Gastroesophageal sphincter (tissue), 4 donors: Measurements from ENCODE around the gene GLRX2. TPM values are rescaled to one million over a fixed set of nuclear protein-coding genes. Genes with fewer than 3 reads are reported as not detected.

ENCODE experiments used
- ATAC-seq: fragments of 150-250 bp; one replicate; pipeline ENCODE4 v1.9.1; 2016; ENCODE audit warnings: mild to moderate bottlenecking, moderate library complexity
- H3K27ac ChIP-seq, 4 donors: fragments of 200-600 bp; sonication (generic) in 3 of 4; 1 replicate in 3 of 4; 2 replicates in 1 of 4; pipeline ENCODE4 v1.5.1; 2016 to 2019
- H3K27me3 ChIP-seq: fragments of 200-600 bp; sonication (generic); one replicate; pipeline ENCODE4 v1.5.1; 2019
- H3K36me3 ChIP-seq, 2 donors: fragments of 200-600 bp; sonication (generic); one replicate each; pipeline ENCODE4 v1.5.1; 2019; ENCODE audit warnings: control low read depth in 1 of 2
- H3K4me1 ChIP-seq, 3 donors: fragments of 200-600 bp; sonication (generic); 1 replicate in 2 of 3; 2 replicates in 1 of 3; pipeline ENCODE4 v1.5.1; 2016 to 2019; ENCODE audit warnings: control low read depth in 2 of 3
- H3K4me3 ChIP-seq, 2 donors: fragments of 200-600 bp; sonication (generic); one replicate each; pipeline ENCODE4 v1.5.1; 2019; ENCODE audit warnings: mild to moderate bottlenecking in 1 of 2, moderate library complexity in 1 of 2
- H3K9me3 ChIP-seq, 3 donors: fragments of 200-600 bp; sonication (generic); one replicate each; pipeline ENCODE4 v1.5.1; 2017 to 2019; ENCODE audit warnings: control low read depth in 2 of 3
- CTCF ChIP-seq, 4 experiments: fragments of 200-600 bp in 2 of 4; fragments of 450-650 bp in 2 of 4; sonication (generic) in 1 of 4; IDR thresholded peaks; one replicate each; pipeline ENCODE4 v1.5.1; 2017 to 2019; ENCODE audit warnings: antibody characterized with exemption in 4 of 4, mild to moderate bottlenecking in 2 of 4, moderate library complexity in 2 of 4
- EP300 ChIP-seq: sonication (generic); formaldehyde crosslinking; IDR thresholded peaks from one replicate; pipeline ENCODE4 v1.6.1; 2017; ENCODE audit warnings: antibody characterized with exemption, mild to moderate bottlenecking
- POLR2A ChIP-seq, 2 donors: fragments of 450-650 bp; IDR thresholded peaks; one replicate each; pipeline ENCODE4 v1.6.1; 2017; ENCODE audit warnings: antibody characterized with exemption in 2 of 2, mild to moderate bottlenecking in 2 of 2, moderate library complexity in 1 of 2
- POLR2AphosphoS5 ChIP-seq: sonication (generic); formaldehyde crosslinking; IDR thresholded peaks from one replicate; pipeline ENCODE4 v1.6.1; 2017; ENCODE audit warnings: antibody characterized with exemption
- WGBS, 2 donors: methylation state at CpG; one replicate each; pipeline ENCODE4 v1.1.5; 2018; ENCODE audit warnings: low coverage in 1 of 2; 5-methylcytosine and 5-hydroxymethylcytosine counted together
- total RNA-seq, 4 donors: library from RNA; depleted of rRNA; stranded (reverse); fragments of >200 nt; gene quantifications; one replicate each; pipeline ENCODE4 v1.1.0, GENCODE V29; 2016

Gene GLRX2
- total RNA-seq, 4 donors from 2014 or later: 7.0 to 14.4 (median 9.3) TPM

- Histone ChIP-seq H3K36me3 (peaks cover 0 to 7% of the 10 kb centered on the region in 2 donors), H3K4me3 (no peak overlapping the region), H3K27me3 (no peaks in the 10 kb centered on the region), H3K9me3 (no peaks in the 10 kb centered on the region), H3K27ac (no peak overlapping the region), H3K4me1 (peaks cover 0 to 62% (median 6%) of the 10 kb centered on the region in 3 donors)
- no peak for ATAC-seq
- TF ChIP-seq EP300 (no peak), CTCF (IDR thresholded peaks at IDR 0.05) (no peak)
Observed at GRCh38 chr1:193068013-193068412, 37.2 kb downstream of the GLRX2 start.

DNA sequence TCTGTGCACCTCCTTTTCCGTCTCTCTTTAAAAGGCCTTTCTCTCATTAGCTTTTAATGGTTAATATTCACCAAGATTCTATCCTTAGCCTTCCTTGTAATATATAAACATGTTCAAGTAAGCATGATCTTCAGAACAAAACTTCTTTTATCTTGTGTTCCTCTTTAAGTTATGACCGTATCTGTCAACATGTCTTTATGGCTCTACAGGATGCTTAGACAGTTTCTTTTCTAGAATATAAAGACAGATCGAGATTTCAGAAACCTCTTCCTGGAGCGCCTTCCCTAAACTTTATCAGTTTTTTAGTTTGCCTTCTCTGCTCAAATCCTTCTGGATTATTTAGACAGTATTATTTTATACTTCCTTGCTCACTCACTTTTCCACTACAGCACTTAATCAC is 38.6 kb downstream of the GLRX2 start:
- TF ChIP-seq POLR2A (IDR thresholded peaks at IDR 0.05) (no peak), POLR2AphosphoS5 (no peak), EP300 (no peak), CTCF (IDR thresholded peaks at IDR 0.05) (no peak)
- peaks cover 5 to 76% (median 9%) of the 10 kb centered on the region in 3 donors for H3K4me1 ChIP-seq
- H3K36me3 ChIP-seq: peaks cover 0 to 7% of the 10 kb centered on the region in 2 donors
- no peaks in the 10 kb centered on the region for H3K9me3 ChIP-seq
- H3K27me3 ChIP-seq: no peaks in the 10 kb centered on the region
- WGBS, 2 donors: 68 to 84% methylated on average over 4 of the region's 4 CpGs
- H3K4me3 ChIP-seq: no peak overlapping the region
- H3K27ac ChIP-seq: no peak overlapping the region
- ATAC-seq: no peak

DNA sequence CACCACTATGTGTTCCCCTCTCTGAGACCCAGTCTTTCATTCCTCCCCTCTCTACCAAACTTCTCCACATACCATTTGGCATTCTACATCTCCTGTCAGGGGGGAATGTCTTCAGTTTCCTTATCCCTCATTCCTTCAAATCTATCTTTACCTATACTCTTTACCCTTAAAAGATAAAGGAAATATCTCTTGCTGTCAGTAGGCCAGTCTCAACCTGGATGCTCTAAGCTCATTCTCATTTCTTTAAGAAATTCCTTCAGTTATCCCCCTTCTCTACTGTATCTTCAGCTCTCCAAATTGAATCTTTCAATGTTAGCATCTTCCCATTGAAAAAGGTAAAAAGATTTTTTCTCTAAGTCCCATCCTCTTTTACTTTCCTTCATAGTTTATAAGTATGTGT is 39.3 kb downstream of the GLRX2 start:
- TF ChIP-seq POLR2AphosphoS5 (no peak), POLR2A (IDR thresholded peaks at IDR 0.05) (no peak)
- no peak overlapping the region for H3K4me3 ChIP-seq
- H3K27me3 ChIP-seq: no peaks in the 10 kb centered on the region
- H3K4me1 ChIP-seq: peaks cover 11 to 76% (median 12%) of the 10 kb centered on the region in 3 donors
- H3K36me3 ChIP-seq: peaks cover 0 to 7% of the 10 kb centered on the region in 2 donors
- H3K27ac ChIP-seq: no peak overlapping the region
- ATAC-seq: no peak
- no peaks in the 10 kb centered on the region for H3K9me3 ChIP-seq

DNA sequence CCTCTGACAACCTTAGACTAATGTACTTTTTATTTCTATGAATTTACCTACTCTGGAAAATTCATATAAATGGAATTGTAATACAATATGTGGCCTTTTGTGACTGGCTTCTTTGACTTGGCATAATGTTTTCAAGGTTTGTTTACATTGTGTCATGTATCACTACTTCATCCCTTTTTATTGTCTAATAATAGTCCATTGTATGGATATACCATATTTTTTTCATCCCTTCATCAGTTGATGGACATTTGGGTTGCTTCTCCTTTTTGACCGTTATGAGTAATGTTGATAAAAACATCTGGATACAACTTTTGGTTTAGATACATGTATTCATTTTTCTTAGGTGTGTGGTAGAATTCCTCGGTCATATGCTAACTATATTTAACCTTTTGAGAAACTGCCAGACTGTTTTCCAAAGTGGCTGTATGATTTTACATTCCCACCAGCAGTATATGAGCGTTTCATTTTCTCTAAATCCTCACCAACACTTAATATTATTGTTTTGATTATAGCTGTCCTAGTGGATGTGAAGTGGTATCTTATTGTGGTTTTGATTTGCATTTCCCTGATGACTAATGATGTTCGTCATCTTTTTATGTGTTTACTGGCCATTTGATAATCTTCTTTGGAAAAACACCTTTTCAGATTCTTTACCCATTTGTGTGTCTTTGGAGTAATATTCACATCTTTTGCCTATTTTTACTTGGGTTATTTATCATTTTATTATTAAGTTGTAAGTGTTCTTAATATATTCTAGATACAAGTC is 42.3 kb downstream of the GLRX2 start:
- peaks cover 12 to 74% (median 19%) of the 10 kb centered on the region in 3 donors for H3K4me1 ChIP-seq
- no peaks in the 10 kb centered on the region for H3K9me3 ChIP-seq
- H3K27ac ChIP-seq: no peak overlapping the region
- H3K4me3 ChIP-seq: no peak overlapping the region
- TF ChIP-seq POLR2A (IDR thresholded peaks at IDR 0.05) (no peak), POLR2AphosphoS5 (no peak), EP300 (no peak), CTCF (IDR thresholded peaks at IDR 0.05) (no peak)
- no peaks in the 10 kb centered on the region for H3K27me3 ChIP-seq
- no peak for ATAC-seq
- no peaks in the 10 kb centered on the region for H3K36me3 ChIP-seq
- 95 to 97% methylated on average over 4 of the region's 4 CpGs for WGBS, 2 donors

DNA sequence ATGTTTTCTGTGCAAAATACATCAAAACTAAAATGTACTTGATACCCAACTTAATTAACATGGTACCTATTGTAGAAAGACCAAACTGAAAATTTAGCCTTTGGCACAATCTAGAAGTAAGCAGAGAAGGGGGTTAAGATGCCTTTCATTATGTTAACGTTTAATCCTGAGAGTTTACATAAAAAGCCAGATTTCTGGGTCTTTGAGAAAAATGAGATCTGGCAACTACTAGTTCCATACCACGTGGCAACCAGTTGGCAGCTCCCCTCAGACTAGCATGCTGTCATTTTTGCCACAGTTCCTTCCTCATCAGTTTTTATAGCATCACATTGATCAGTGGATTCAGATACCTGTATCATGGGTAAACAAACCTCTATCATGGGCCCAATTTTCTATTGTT is 44.3 kb downstream of the GLRX2 start:
- TF ChIP-seq POLR2A (IDR thresholded peaks at IDR 0.05) (no peak), POLR2AphosphoS5 (no peak), EP300 (no peak), CTCF (IDR thresholded peaks at IDR 0.05) (no peak)
- WGBS, 2 donors: 0 to 5% methylated on average over 2 of the region's 2 CpGs
- no peaks in the 10 kb centered on the region for H3K27me3 ChIP-seq
- no peaks in the 10 kb centered on the region for H3K36me3 ChIP-seq
- peak overlapping the region; percentile 97 to 99 (median 98) for H3K27ac ChIP-seq
- no peaks in the 10 kb centered on the region for H3K9me3 ChIP-seq
- H3K4me3 ChIP-seq: peak overlapping the region; percentile 81 to 92
- H3K4me1 ChIP-seq: peaks cover 12 to 73% (median 25%) of the 10 kb centered on the region in 3 donors
- no peak for ATAC-seq
